Hepatocyte (in vitro differentiated cells): ENCODE data around the gene IKZF2. TPM values are rescaled to one million over a fixed set of nuclear protein-coding genes. Genes with fewer than 3 reads are reported as not detected.

ENCODE experiments used
- DNase-seq: peaks from one replicate; pipeline ENCODE4 v3.0.0-alpha.2; 2016; ENCODE audit warnings: low spot score
- H2AFZ ChIP-seq: fragments of 200-600 bp; sonication (generic); 2 replicates; pipeline ENCODE4 v1.6.0; 2016; ENCODE audit warnings: antibody characterized with exemption, mild to moderate bottlenecking
- H3K27ac ChIP-seq: fragments of 200-600 bp; sonication (generic); 2 replicates; pipeline ENCODE4 v1.5.1; 2016; ENCODE audit warnings: mild to moderate bottlenecking
- H3K27me3 ChIP-seq: fragments of 200-600 bp; sonication (generic); 2 replicates; pipeline ENCODE4 v1.6.1; 2016
- H3K36me3 ChIP-seq: fragments of 200-600 bp; sonication (generic); replicated peaks from 2 replicates; pipeline ENCODE4 v1.5.1; 2016; ENCODE audit warnings: low read depth; ENCODE audit not compliant: insufficient read depth
- H3K4me1 ChIP-seq: fragments of 200-600 bp; sonication (generic); 2 replicates; pipeline ENCODE4 v1.5.1; 2016; ENCODE audit warnings: mild to moderate bottlenecking, moderate library complexity; ENCODE audit not compliant: insufficient read depth
- H3K4me2 ChIP-seq: fragments of 200-600 bp; sonication (generic); 2 replicates; pipeline ENCODE4 v1.6.0; 2016
- H3K4me3 ChIP-seq: fragments of 200-600 bp; sonication (generic); 2 replicates; pipeline ENCODE4 v1.5.1; 2016; ENCODE audit warnings: mild to moderate bottlenecking
- H3K79me2 ChIP-seq: fragments of 200-600 bp; sonication (generic); 2 replicates; pipeline ENCODE4 v1.6.0; 2017; ENCODE audit warnings: mild to moderate bottlenecking
- H3K9me2 ChIP-seq: fragments of 200-600 bp; sonication (generic); replicated peaks from 2 replicates; pipeline ENCODE4 v1.6.0; 2017; ENCODE audit warnings: mild to moderate bottlenecking; ENCODE audit not compliant: insufficient read depth
- H3K9me3 ChIP-seq: fragments of 200-600 bp; sonication (generic); 2 replicates; pipeline ENCODE4 v1.5.1; 2016; ENCODE audit warnings: low read depth, mild to moderate bottlenecking
- H4K20me1 ChIP-seq: fragments of 200-600 bp; sonication (generic); 2 replicates; pipeline ENCODE4 v1.6.0; 2016; ENCODE audit warnings: mild to moderate bottlenecking; ENCODE audit not compliant: insufficient read depth, poor library complexity, severe bottlenecking
- EZH2 ChIP-seq: fragments of 200-600 bp; sonication (generic); IDR thresholded peaks from 2 replicates; pipeline ENCODE4 v1.6.1; 2016; ENCODE audit warnings: antibody characterized with exemption, mild to moderate bottlenecking, borderline replicate concordance
- EZH2phosphoT487 ChIP-seq: fragments of 200-600 bp; sonication (generic); IDR thresholded peaks from one replicate; pipeline ENCODE4 v1.6.1; 2018; ENCODE audit warnings: antibody characterized with exemption, mild to moderate bottlenecking, low read depth, moderate library complexity; ENCODE audit not compliant: unreplicated experiment, severe bottlenecking
- WGBS: methylation state at CpG from one replicate; pipeline ENCODE4 v1.1.6; 2016; ENCODE audit warnings: low lambda C conversion rate; ENCODE audit errors: missing lambda C conversion rate; 5-methylcytosine and 5-hydroxymethylcytosine counted together
- polyA plus RNA-seq: library from polyadenylated mRNA; unstranded; fragments of >200 nt; fragmentation: Nextera tagmentation; extraction: Ambion mirVana; gene quantifications from 2 replicates; pipeline ENCODE4 v1.2.1, GENCODE V29; 2016
- total RNA-seq: library from RNA; depleted of rRNA; stranded (reverse); fragments of >200 nt; gene quantifications from 2 replicates; pipeline ENCODE4 v1.2.3, GENCODE V29; 2014
- TF ChIP-seq, protein P1 (sequence below): fragments of 200-600 bp; sonication (generic); IDR thresholded peaks from 2 replicates; pipeline ENCODE4 v1.5.1; 2016; ENCODE audit warnings: antibody characterized with exemption, mild to moderate bottlenecking; ENCODE audit not compliant: poor library complexity

The IKZF2 gene
- total and polyA plus RNA-seq, 2 experiments from 2014 or later: 1.4 to 13.1 TPM

DNA sequence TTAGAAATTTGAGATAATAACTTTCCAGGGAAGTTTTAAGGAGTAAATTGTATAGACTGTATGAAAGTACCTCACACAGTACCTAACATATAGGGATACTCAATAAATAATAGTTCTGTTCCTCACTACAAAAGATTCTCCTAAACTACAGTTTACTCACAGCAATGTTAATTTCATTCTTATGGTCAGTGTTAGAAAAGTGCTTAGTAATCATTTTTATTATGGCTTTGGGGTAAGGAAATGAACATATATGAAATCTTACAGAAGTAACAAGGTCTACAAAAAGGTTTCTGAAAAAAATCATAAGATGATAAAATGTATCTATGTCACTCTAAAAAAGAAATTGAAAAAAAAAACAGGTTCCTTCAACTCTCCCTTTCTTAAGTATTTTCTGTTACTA, 67.2 kb downstream of the IKZF2 start:
- Histone ChIP-seq H3K9me3 (no peaks in the 10 kb centered on the region), H3K9me2 (no peaks in the 10 kb centered on the region), H3K4me1 (peaks cover 6% of the 10 kb centered on the region), H3K4me3 (no peak overlapping the region), H4K20me1 (no peaks in the 10 kb centered on the region), H3K27me3 (no peaks in the 10 kb centered on the region), H3K79me2 (no peaks in the 10 kb centered on the region), H3K4me2 (no peak overlapping the region), H3K36me3 (no peaks in the 10 kb centered on the region), H2AFZ (no peak overlapping the region), H3K27ac (no peak overlapping the region)
- DNase-seq: no peak
- TF ChIP-seq, protein P1, sequence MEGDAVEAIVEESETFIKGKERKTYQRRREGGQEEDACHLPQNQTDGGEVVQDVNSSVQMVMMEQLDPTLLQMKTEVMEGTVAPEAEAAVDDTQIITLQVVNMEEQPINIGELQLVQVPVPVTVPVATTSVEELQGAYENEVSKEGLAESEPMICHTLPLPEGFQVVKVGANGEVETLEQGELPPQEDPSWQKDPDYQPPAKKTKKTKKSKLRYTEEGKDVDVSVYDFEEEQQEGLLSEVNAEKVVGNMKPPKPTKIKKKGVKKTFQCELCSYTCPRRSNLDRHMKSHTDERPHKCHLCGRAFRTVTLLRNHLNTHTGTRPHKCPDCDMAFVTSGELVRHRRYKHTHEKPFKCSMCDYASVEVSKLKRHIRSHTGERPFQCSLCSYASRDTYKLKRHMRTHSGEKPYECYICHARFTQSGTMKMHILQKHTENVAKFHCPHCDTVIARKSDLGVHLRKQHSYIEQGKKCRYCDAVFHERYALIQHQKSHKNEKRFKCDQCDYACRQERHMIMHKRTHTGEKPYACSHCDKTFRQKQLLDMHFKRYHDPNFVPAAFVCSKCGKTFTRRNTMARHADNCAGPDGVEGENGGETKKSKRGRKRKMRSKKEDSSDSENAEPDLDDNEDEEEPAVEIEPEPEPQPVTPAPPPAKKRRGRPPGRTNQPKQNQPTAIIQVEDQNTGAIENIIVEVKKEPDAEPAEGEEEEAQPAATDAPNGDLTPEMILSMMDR: no peak
- TF ChIP-seq EZH2: no peak
- no peak for TF ChIP-seq EZH2phosphoT487

DNA sequence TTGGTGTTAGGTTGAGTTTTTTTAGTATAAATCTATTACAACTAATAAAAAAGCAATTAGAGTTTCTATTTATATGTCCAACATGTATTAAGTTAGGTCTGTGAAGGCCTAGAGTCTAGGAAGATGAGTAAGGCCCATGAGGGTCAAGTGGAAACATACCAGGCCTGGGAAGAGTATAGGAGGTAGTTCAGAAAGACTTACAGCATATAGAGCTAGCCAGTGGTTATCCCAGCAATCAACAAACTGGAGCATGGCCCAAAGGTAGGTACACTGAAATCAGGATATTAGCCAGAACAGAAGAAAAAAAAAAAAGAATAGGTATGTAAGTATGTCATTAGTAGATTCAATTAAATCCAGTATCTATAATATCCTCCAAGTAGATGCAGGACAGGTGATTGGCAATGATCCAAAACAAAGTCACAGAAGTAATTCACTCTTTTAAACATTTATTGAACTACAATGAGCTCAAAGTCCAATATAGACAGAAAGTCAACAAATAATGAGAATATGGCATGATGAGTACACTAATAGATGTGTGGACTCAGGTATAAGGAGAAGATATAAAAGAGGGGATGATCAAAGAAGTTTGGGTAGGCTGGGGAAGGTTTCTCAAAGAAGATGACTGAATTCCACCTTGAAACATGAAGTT, 70.3 kb downstream of the IKZF2 start:
- Histone ChIP-seq H3K9me3 (no peaks in the 10 kb centered on the region), H3K27me3 (no peaks in the 10 kb centered on the region)

DNA sequence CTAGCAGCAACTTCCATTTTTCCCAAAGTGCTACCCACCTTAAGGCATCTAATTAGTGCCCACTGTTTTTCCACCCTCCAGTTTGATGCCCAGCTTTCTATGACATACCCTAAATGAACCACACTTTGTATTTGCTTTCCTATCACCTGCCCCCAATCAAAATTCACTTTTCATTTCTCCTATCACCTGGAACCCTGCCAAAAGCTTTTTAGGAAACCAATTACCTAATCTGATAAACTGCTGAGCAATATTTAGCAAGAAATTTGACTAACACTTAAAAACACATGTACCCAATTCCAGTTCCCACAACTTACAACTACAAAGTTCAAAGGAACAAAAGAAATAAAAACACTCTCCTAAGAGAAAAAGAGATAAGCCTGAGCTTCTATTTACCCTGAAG, 71.7 kb downstream of the IKZF2 start:
- Histone ChIP-seq H3K4me3 (no peak overlapping the region), H3K4me2 (no peak overlapping the region), H3K9me3 (no peaks in the 10 kb centered on the region), H4K20me1 (no peaks in the 10 kb centered on the region), H3K27ac (no peak overlapping the region), H3K4me1 (no peaks in the 10 kb centered on the region), H3K36me3 (no peaks in the 10 kb centered on the region), H2AFZ (no peak overlapping the region), H3K27me3 (no peaks in the 10 kb centered on the region), H3K9me2 (peaks cover 3% of the 10 kb centered on the region), H3K79me2 (no peaks in the 10 kb centered on the region)
- TF ChIP-seq EZH2: no peak
- TF ChIP-seq EZH2phosphoT487: no peak
- TF ChIP-seq, protein P1: no peak
- no peak for DNase-seq

More for the DNA sequence above, 70.3 kb downstream of the IKZF2 start:
- H3K27ac ChIP-seq: no peak overlapping the region
- H4K20me1 ChIP-seq: no peaks in the 10 kb centered on the region
- DNase-seq: no peak
- no peaks in the 10 kb centered on the region for H3K79me2 ChIP-seq
- TF ChIP-seq, protein P1: no peak
- no peak for TF ChIP-seq EZH2phosphoT487
- TF ChIP-seq EZH2: no peak
- no peaks in the 10 kb centered on the region for H3K36me3 ChIP-seq
- no peak overlapping the region for H3K4me2 ChIP-seq
- H3K4me3 ChIP-seq: no peak overlapping the region
- H3K9me2 ChIP-seq: peaks cover 1% of the 10 kb centered on the region
- H2AFZ ChIP-seq: no peak overlapping the region
- H3K4me1 ChIP-seq: peaks cover 2% of the 10 kb centered on the region

DNA sequence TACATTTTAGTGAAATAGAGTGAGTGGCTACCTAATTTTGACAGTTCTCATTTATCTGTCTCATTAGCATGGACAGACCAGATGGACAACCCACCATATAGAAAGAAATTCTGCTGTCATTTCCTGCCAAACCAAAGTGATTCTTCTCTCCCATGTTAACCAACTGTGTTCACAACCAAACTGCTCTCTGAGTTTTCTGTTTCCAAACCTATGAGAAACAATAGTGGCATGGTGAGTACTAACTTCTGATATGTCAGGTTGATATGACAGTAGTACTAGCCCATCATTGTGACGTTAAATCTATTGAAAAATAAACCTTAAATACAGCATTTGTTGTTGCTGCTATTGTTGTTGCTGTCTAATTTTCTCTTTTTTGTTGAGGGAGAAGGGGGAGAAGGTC, 72.7 kb downstream of the IKZF2 start:
- TF ChIP-seq, protein P1: no peak
- TF ChIP-seq EZH2 (no peak), EZH2phosphoT487 (no peak)

More for the DNA sequence above, 72.7 kb downstream of the IKZF2 start:
- Histone ChIP-seq H3K4me3 (no peak overlapping the region), H3K27me3 (no peaks in the 10 kb centered on the region), H2AFZ (no peak overlapping the region), H3K27ac (no peak overlapping the region), H3K9me2 (peaks cover 3% of the 10 kb centered on the region), H3K9me3 (no peaks in the 10 kb centered on the region), H4K20me1 (no peaks in the 10 kb centered on the region), H3K4me1 (no peaks in the 10 kb centered on the region), H3K79me2 (no peaks in the 10 kb centered on the region), H3K4me2 (no peak overlapping the region), H3K36me3 (no peaks in the 10 kb centered on the region)
- 96% methylated on average over 1 of the region's 1 CpG for WGBS
- DNase-seq: no peak
